Testis (tissue), 2 donors: ENCODE measurements around the gene TWF2.

Experiments
- POLR2A ChIP-seq: fragments of 450-650 bp; IDR thresholded peaks from one replicate; pipeline ENCODE4 v1.6.1; 2017; ENCODE audit warnings: antibody characterized with exemption, mild to moderate bottlenecking, moderate library complexity
- TF ChIP-seq, protein P1 (sequence below), 3 experiments: fragments of 450-650 bp in 2 of 3; fragments of 200-600 bp in 1 of 3; sonication (generic) in 1 of 3; IDR thresholded peaks; one replicate each; pipeline ENCODE4 v1.5.1; 2016 to 2019; ENCODE audit warnings: antibody characterized with exemption in 3 of 3, mild to moderate bottlenecking in 2 of 3, moderate library complexity in 1 of 3

DNA sequence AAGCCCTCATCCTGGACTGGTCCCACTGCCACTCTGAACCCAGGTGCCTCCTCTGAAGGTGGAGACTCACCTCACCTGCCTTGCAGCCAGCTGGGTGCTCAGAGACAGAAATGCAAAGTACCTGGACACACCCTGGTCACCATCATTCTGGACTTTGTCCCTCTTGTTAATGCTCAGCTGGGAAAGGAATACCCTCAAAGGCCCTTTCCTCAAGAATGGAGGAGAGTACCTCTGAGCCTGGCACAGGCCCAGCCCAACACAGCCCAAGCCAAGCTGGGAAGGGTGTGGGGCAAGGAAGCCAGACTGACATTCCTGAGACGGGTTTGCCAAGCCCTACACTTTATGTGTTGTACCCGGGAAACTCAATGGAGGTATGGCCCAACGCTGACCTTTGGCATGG, 42.0 kb downstream of the TWF2 start:
- TF ChIP-seq, protein P1, sequence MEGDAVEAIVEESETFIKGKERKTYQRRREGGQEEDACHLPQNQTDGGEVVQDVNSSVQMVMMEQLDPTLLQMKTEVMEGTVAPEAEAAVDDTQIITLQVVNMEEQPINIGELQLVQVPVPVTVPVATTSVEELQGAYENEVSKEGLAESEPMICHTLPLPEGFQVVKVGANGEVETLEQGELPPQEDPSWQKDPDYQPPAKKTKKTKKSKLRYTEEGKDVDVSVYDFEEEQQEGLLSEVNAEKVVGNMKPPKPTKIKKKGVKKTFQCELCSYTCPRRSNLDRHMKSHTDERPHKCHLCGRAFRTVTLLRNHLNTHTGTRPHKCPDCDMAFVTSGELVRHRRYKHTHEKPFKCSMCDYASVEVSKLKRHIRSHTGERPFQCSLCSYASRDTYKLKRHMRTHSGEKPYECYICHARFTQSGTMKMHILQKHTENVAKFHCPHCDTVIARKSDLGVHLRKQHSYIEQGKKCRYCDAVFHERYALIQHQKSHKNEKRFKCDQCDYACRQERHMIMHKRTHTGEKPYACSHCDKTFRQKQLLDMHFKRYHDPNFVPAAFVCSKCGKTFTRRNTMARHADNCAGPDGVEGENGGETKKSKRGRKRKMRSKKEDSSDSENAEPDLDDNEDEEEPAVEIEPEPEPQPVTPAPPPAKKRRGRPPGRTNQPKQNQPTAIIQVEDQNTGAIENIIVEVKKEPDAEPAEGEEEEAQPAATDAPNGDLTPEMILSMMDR (IDR thresholded peaks at IDR 0.05) = no peak
- no peak for TF ChIP-seq POLR2A
